Gastroesophageal sphincter (tissue), 4 donors: ENCODE results near the gene USP4. TPM values are rescaled to one million over a fixed set of nuclear protein-coding genes. Genes with fewer than 3 reads are reported as not detected.

Experiments
- ATAC-seq: fragments of 150-250 bp; one replicate; pipeline ENCODE4 v1.9.1; 2016; ENCODE audit warnings: mild to moderate bottlenecking, moderate library complexity
- H3K27ac ChIP-seq, 4 donors: fragments of 200-600 bp; sonication (generic) in 3 of 4; 1 replicate in 3 of 4; 2 replicates in 1 of 4; pipeline ENCODE4 v1.5.1; 2016 to 2019
- H3K27me3 ChIP-seq: fragments of 200-600 bp; sonication (generic); one replicate; pipeline ENCODE4 v1.5.1; 2019
- H3K36me3 ChIP-seq, 2 donors: fragments of 200-600 bp; sonication (generic); one replicate each; pipeline ENCODE4 v1.5.1; 2019; ENCODE audit warnings: control low read depth in 1 of 2
- H3K4me1 ChIP-seq, 3 donors: fragments of 200-600 bp; sonication (generic); 1 replicate in 2 of 3; 2 replicates in 1 of 3; pipeline ENCODE4 v1.5.1; 2016 to 2019; ENCODE audit warnings: control low read depth in 2 of 3
- H3K4me3 ChIP-seq, 2 donors: fragments of 200-600 bp; sonication (generic); one replicate each; pipeline ENCODE4 v1.5.1; 2019; ENCODE audit warnings: mild to moderate bottlenecking in 1 of 2, moderate library complexity in 1 of 2
- H3K9me3 ChIP-seq, 3 donors: fragments of 200-600 bp; sonication (generic); one replicate each; pipeline ENCODE4 v1.5.1; 2017 to 2019; ENCODE audit warnings: control low read depth in 2 of 3
- EP300 ChIP-seq: sonication (generic); formaldehyde crosslinking; IDR thresholded peaks from one replicate; pipeline ENCODE4 v1.6.1; 2017; ENCODE audit warnings: antibody characterized with exemption, mild to moderate bottlenecking
- POLR2A ChIP-seq, 2 donors: fragments of 450-650 bp; IDR thresholded peaks; one replicate each; pipeline ENCODE4 v1.6.1; 2017; ENCODE audit warnings: antibody characterized with exemption in 2 of 2, mild to moderate bottlenecking in 2 of 2, moderate library complexity in 1 of 2
- POLR2AphosphoS5 ChIP-seq: sonication (generic); formaldehyde crosslinking; IDR thresholded peaks from one replicate; pipeline ENCODE4 v1.6.1; 2017; ENCODE audit warnings: antibody characterized with exemption
- WGBS, 2 donors: methylation state at CpG; one replicate each; pipeline ENCODE4 v1.1.5; 2018; ENCODE audit warnings: low coverage in 1 of 2; 5-methylcytosine and 5-hydroxymethylcytosine counted together
- total RNA-seq, 4 donors: library from RNA; depleted of rRNA; stranded (reverse); fragments of >200 nt; gene quantifications; one replicate each; pipeline ENCODE4 v1.1.0, GENCODE V29; 2016
- TF ChIP-seq, protein P1 (sequence below), 4 experiments: fragments of 200-600 bp in 2 of 4; fragments of 450-650 bp in 2 of 4; sonication (generic) in 1 of 4; IDR thresholded peaks; one replicate each; pipeline ENCODE4 v1.5.1; 2017 to 2019; ENCODE audit warnings: antibody characterized with exemption in 4 of 4, mild to moderate bottlenecking in 2 of 4, moderate library complexity in 2 of 4

The USP4 gene
- total RNA-seq, 4 donors from 2014 or later, result 15.8 to 36.9 (median 29.8) TPM

DNA sequence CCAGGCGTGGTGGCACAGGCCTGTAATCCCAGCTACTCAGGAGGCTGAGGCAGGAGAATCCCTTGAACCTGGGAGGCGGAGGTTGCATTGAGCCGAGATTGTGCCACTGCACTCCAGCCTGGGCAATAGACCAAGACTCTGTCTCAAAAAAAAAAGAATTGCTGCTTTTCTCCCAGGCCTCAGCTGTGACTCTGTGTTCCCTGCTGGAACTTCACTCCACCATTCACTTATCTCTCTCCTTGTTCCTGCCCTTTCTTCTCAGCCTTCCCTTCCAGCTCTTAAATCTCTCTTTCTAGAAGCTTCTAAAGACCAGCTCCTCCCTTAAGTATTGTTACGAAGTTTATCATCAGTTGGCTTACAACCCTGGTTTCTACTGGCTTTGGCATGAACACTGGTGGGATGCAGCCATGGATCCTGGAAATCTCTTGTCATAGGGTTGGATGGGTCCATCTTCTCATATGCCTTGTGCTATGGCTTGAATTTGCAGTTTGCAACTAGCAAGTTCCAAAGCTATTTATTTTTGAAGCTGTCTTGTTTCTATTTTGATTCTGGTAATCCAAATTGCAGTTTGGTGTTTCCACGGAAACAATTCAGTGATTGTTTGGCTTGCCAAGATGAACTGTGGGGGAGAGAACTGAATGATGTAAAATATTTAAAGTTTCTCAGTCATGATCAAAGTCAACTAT lies 73.3 kb downstream of the USP4 start:
- ATAC-seq, result no peak
- H3K27me3 ChIP-seq, result no peaks in the 10 kb centered on the region
- peak overlapping the region; percentile 1 to 69 (median 55) for H3K27ac ChIP-seq
- TF ChIP-seq POLR2AphosphoS5, result no peak
- no peak for TF ChIP-seq EP300
- TF ChIP-seq POLR2A (IDR thresholded peaks at IDR 0.05), result no peak
- TF ChIP-seq, protein P1, sequence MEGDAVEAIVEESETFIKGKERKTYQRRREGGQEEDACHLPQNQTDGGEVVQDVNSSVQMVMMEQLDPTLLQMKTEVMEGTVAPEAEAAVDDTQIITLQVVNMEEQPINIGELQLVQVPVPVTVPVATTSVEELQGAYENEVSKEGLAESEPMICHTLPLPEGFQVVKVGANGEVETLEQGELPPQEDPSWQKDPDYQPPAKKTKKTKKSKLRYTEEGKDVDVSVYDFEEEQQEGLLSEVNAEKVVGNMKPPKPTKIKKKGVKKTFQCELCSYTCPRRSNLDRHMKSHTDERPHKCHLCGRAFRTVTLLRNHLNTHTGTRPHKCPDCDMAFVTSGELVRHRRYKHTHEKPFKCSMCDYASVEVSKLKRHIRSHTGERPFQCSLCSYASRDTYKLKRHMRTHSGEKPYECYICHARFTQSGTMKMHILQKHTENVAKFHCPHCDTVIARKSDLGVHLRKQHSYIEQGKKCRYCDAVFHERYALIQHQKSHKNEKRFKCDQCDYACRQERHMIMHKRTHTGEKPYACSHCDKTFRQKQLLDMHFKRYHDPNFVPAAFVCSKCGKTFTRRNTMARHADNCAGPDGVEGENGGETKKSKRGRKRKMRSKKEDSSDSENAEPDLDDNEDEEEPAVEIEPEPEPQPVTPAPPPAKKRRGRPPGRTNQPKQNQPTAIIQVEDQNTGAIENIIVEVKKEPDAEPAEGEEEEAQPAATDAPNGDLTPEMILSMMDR (IDR thresholded peaks at IDR 0.05), result no peak
- WGBS, 2 donors, result 19 to 23% methylated on average over 2 to 3 of the region's 5 CpGs
- no peak overlapping the region for H3K4me3 ChIP-seq
- peaks cover 0 to 6% of the 10 kb centered on the region in 2 donors for H3K36me3 ChIP-seq
- H3K9me3 ChIP-seq, result no peaks in the 10 kb centered on the region
- H3K4me1 ChIP-seq, result peaks cover 0 to 45% (median 13%) of the 10 kb centered on the region in 3 donors

- no peak for ATAC-seq
- no peaks in the 10 kb centered on the region for H3K9me3 ChIP-seq
- H3K27me3 ChIP-seq, result no peaks in the 10 kb centered on the region
- H3K4me3 ChIP-seq, result no peak overlapping the region
- H3K27ac ChIP-seq, result peak overlapping the region; percentile 1 to 69 (median 44)
- TF ChIP-seq POLR2AphosphoS5 (no peak), POLR2A (IDR thresholded peaks at IDR 0.05) (no peak), EP300 (no peak)
- TF ChIP-seq, protein P1 (IDR thresholded peaks at IDR 0.05), result no peak
- WGBS, 2 donors, result 68% methylated on average over 7 of the region's 10 CpGs; no CpG with 5 or more reads in 1 of the 2 donors
- peaks cover 0 to 6% of the 10 kb centered on the region in 2 donors for H3K36me3 ChIP-seq
- peaks cover 0 to 39% (median 13%) of the 10 kb centered on the region in 3 donors for H3K4me1 ChIP-seq
These were observed 74.0 kb downstream of the USP4 start for GRCh38 chr3:49265661-49266386.

- Histone ChIP-seq H3K27me3 (no peaks in the 10 kb centered on the region), H3K9me3 (no peaks in the 10 kb centered on the region), H3K27ac (peak overlapping the region in 3 of 4 donors; percentile 39 to 71 (median 55)), H3K36me3 (no peaks in the 10 kb centered on the region), H3K4me3 (no peak overlapping the region), H3K4me1 (peaks cover 0 to 39% (median 13%) of the 10 kb centered on the region in 3 donors)
- peak; percentile 81 for ATAC-seq
- 63 to 83% methylated on average over 3 to 5 of the region's 6 CpGs for WGBS, 2 donors
- peak; percentile 14 for TF ChIP-seq POLR2AphosphoS5
- TF ChIP-seq, protein P1 (IDR thresholded peaks at IDR 0.05), result no peak
These were observed 76.5 kb downstream of the USP4 start for GRCh38 chr3:49263159-49263889.

GRCh38 chr3:49260806-49261324 lies 79.0 kb downstream of the USP4 start:
- H3K9me3 ChIP-seq, result no peaks in the 10 kb centered on the region
- peak overlapping the region in 2 of 4 donors; percentile 6 to 29 for H3K27ac ChIP-seq
- no peaks in the 10 kb centered on the region for H3K36me3 ChIP-seq
- WGBS, 2 donors, result 73 to 74% methylated on average over 2 to 4 of the region's 5 CpGs
- no peak for ATAC-seq
- H3K4me1 ChIP-seq, result peaks cover 0 to 31% (median 0%) of the 10 kb centered on the region in 3 donors
- H3K4me3 ChIP-seq, result no peak overlapping the region
- TF ChIP-seq, protein P1 (IDR thresholded peaks at IDR 0.05), result no peak
- TF ChIP-seq POLR2AphosphoS5 (no peak), POLR2A (IDR thresholded peaks at IDR 0.05) (no peak), EP300 (no peak)
- H3K27me3 ChIP-seq, result no peaks in the 10 kb centered on the region
